K562 (cell line): ENCODE data around the gene ZNF285. TPM values are rescaled to one million over a fixed set of nuclear protein-coding genes. Genes with fewer than 3 reads are reported as not detected.

Experiments
- ATAC-seq: fragments of 200-7000 bp; cut with Tn5 transposase; 3 replicates; pipeline ENCODE4 v1.9.1; 2020; ENCODE audit warnings: moderate library complexity
- Bru-seq: library from RNA; stranded (reverse); fragments of 400-500 nt; gene quantifications from one replicate; lab custom pipeline; 2021; lab: Mats Ljungman, UMichigan
- BruChase-seq, 2 experiments: library from RNA; stranded (reverse); fragments of 400-500 nt; gene quantifications; one replicate each; lab custom pipeline; 2021; lab: Mats Ljungman, UMichigan
- BruUV-seq: library from RNA; stranded (reverse); fragments of 400-500 nt; replicated peaks from 2 replicates; lab custom pipeline; 2021; lab: Mats Ljungman, UMichigan
- CTCF ChIA-PET: fragments of 300-600 bp; formaldehyde crosslinking; extraction: SDS; loops from one replicate; lab custom pipeline; 2021; ENCODE audit warnings: low intra/inter-chr PET ratio; lab: Yijun Ruan, JAX
- POLR2A ChIA-PET: fragments of 300-600, 350-650 bp; sonication (Branson Sonifier 250); formaldehyde crosslinking; extraction: SDS; loops from one replicate; lab custom pipeline; 2021; ENCODE audit warnings: antibody characterized with exemption, inconsistent platforms; lab: Yijun Ruan, JAX
- DNase-seq, 4 experiments: peaks; one replicate each; pipeline versions ENCODE4 v3.0.0 to v3.0.0-alpha.2; 2011 to 2018; ENCODE audit warnings: low spot score in 3 of 4, mixed read lengths in 3 of 4; ENCODE audit errors: extremely low read depth in 1 of 4
- FAIRE-seq: peaks from 2 replicates; lab custom pipeline; 2011; peaks lifted over from hg19 to GRCh38; lab: Jason Lieb, UNC
- H2AFZ ChIP-seq: 2 replicates; pipeline ENCODE4 v1.6.0; 2011; ENCODE audit warnings: low read depth, low read length, control low read depth, inconsistent platforms
- H3K27ac ChIP-seq: fragments of 200-600 bp; 3 replicates; pipeline ENCODE4 v1.8.0; 2011; ENCODE audit warnings: low read depth, mild to moderate bottlenecking, control low read depth, inconsistent platforms, low read length, moderate library complexity, mixed read lengths; ENCODE audit errors: extremely low read depth
- H3K27me3 ChIP-seq, 2 experiments: fragments of 300-600 bp in 1 of 2; 2 replicates in 1 of 2; 3 replicates in 1 of 2; pipeline versions ENCODE4 v1.6.0 to v1.8.0; 2011; ENCODE audit warnings: inconsistent platforms in 2 of 2, low read length in 2 of 2, mild to moderate bottlenecking in 1 of 2, mixed read lengths in 1 of 2, moderate library complexity in 1 of 2; ENCODE audit not compliant: control insufficient read depth in 2 of 2, insufficient read depth in 2 of 2
- H3K36me3 ChIP-seq: fragments of 300-600 bp; 3 replicates; pipeline ENCODE4 v1.8.0; 2011; ENCODE audit warnings: mild to moderate bottlenecking, low read length, inconsistent platforms; ENCODE audit not compliant: control insufficient read depth, insufficient read depth
- H3K4me1 ChIP-seq, 2 experiments: fragments of 200-600 bp in 1 of 2; replicated peaks in 1 of 2; 2 replicates in 1 of 2; 3 replicates in 1 of 2; pipeline versions ENCODE4 v1.5.1 to v1.8.0; 2011; ENCODE audit warnings: inconsistent platforms in 2 of 2, low read length in 2 of 2, mild to moderate bottlenecking in 1 of 2, mixed read lengths in 1 of 2, moderate library complexity in 1 of 2; ENCODE audit not compliant: control insufficient read depth in 2 of 2, insufficient read depth in 2 of 2
- H3K4me2 ChIP-seq: 2 replicates; pipeline ENCODE4 v1.6.1; 2011; ENCODE audit warnings: low read length, control low read depth, inconsistent platforms, mixed read lengths; ENCODE audit not compliant: insufficient read depth
- H3K4me3 ChIP-seq: fragments of 200-600 bp; sonication (generic), shearing (Covaris generic); 2 replicates; pipeline ENCODE4 v1.5.1; 2016; ENCODE audit warnings: control low read depth, inconsistent platforms
- H3K79me2 ChIP-seq: fragments of 200-600 bp; 3 replicates; pipeline ENCODE4 v1.8.0; 2011; ENCODE audit warnings: low read length, inconsistent platforms; ENCODE audit not compliant: control insufficient read depth, insufficient read depth
- H3K9ac ChIP-seq, 2 experiments: 2 replicates each; pipeline versions ENCODE4 v1.6.0 to v1.6.1; 2011; ENCODE audit warnings: low read depth in 2 of 2, low read length in 2 of 2, control low read depth in 1 of 2, inconsistent platforms in 1 of 2, mild to moderate bottlenecking in 1 of 2, mixed read lengths in 1 of 2; ENCODE audit not compliant: insufficient read depth in 1 of 2
- H3K9me1 ChIP-seq: one replicate; pipeline ENCODE4 v1.6.0; 2011; ENCODE audit warnings: inconsistent platforms, mild to moderate bottlenecking, low read length, moderate library complexity; ENCODE audit not compliant: control insufficient read depth, insufficient read depth
- H3K9me3 ChIP-seq: replicated peaks from 2 replicates; pipeline ENCODE4 v1.5.1; 2011; ENCODE audit warnings: low read depth, low read length, inconsistent platforms; ENCODE audit not compliant: control insufficient read depth, insufficient read depth
- H4K20me1 ChIP-seq: replicated peaks from 2 replicates; pipeline ENCODE4 v1.6.1; 2011; ENCODE audit warnings: low read length, inconsistent platforms, mixed read lengths; ENCODE audit not compliant: control insufficient read depth, insufficient read depth
- CHD1 ChIP-seq: fragments of 200-600 bp; sonication (generic); IDR thresholded peaks from one replicate; pipeline ENCODE4 v1.6.1; 2012; ENCODE audit warnings: mild to moderate bottlenecking, moderate library complexity, low read length, inconsistent platforms
- CTBP1 ChIP-seq: fragments of 450-650 bp; IDR thresholded peaks from 2 replicates; pipeline ENCODE4 v1.6.1; 2016; ENCODE audit warnings: borderline replicate concordance
- ELF2 ChIP-seq: fragments of 250-450 bp; sonication (Bioruptor Pico); IDR thresholded peaks from 2 replicates; pipeline ENCODE4 v1.5.0; 2021; ENCODE audit warnings: mild to moderate bottlenecking
- ETV6 ChIP-seq, 3 experiments: fragments of 150-350 bp in 1 of 3; sonication (generic) in 1 of 3; formaldehyde crosslinking in 1 of 3; IDR thresholded peaks; 2 replicates each; pipeline versions ENCODE4 v1.6.1 to v1.8.0; 2014 to 2022; ENCODE audit warnings: borderline replicate concordance in 2 of 3, low read depth in 2 of 3, antibody characterized with exemption in 1 of 3, low read length in 1 of 3, mild to moderate bottlenecking in 1 of 3, missing genetic modification reagents in 1 of 3
- HIVEP1 ChIP-seq: fragments of 250-450 bp; sonication (Bioruptor Pico); IDR thresholded peaks from 2 replicates; pipeline ENCODE4 v1.4.0; 2020; ENCODE audit warnings: mild to moderate bottlenecking
- ILF3 ChIP-seq: fragments of 450-650 bp; IDR thresholded peaks from 2 replicates; pipeline ENCODE4 v1.6.1; 2018; ENCODE audit warnings: antibody characterized with exemption, mild to moderate bottlenecking, moderate library complexity, borderline replicate concordance
- IRF2 ChIP-seq: sonication (generic); formaldehyde crosslinking; IDR thresholded peaks from 2 replicates; pipeline ENCODE4 v1.8.1; 2022; ENCODE audit warnings: mild to moderate bottlenecking, missing genetic modification reagents
- LARP7 ChIP-seq: fragments of 450-650 bp; IDR thresholded peaks from 2 replicates; pipeline ENCODE4 v1.6.1; 2016
- MED1 ChIP-seq: sonication (generic); formaldehyde crosslinking; IDR thresholded peaks from 2 replicates; pipeline ENCODE4 v1.8.1; 2023; ENCODE audit warnings: missing genetic modification reagents, borderline replicate concordance
- MEIS2 ChIP-seq: fragments of 450-650 bp; IDR thresholded peaks from 2 replicates; pipeline ENCODE4 v1.6.1; 2014; ENCODE audit warnings: mild to moderate bottlenecking; ENCODE audit not compliant: partially characterized antibody
- NFE2L1 ChIP-seq: fragments of 450-650 bp; IDR thresholded peaks from 2 replicates; pipeline ENCODE4 v1.6.1; 2016; ENCODE audit warnings: missing genetic modification characterization, low read depth, mild to moderate bottlenecking, missing compliant biosample characterization, moderate library complexity, borderline replicate concordance
- NRF1 ChIP-seq, 2 experiments: fragments of 450-650 bp; IDR thresholded peaks in 1 of 2; conservative IDR thresholded peaks in 1 of 2; 2 replicates each; pipeline ENCODE4 v1.6.1; 2014; ENCODE audit warnings: mild to moderate bottlenecking in 2 of 2
- POLR3G ChIP-seq: IDR thresholded peaks from 2 replicates; pipeline ENCODE4 v1.6.1; 2011; ENCODE audit not compliant: insufficient read length, insufficient replicate concordance; ENCODE audit errors: extremely low read depth
- SP1 ChIP-seq: sonication (generic); formaldehyde crosslinking; IDR thresholded peaks from 2 replicates; pipeline ENCODE4 v1.8.1; 2022; ENCODE audit warnings: mild to moderate bottlenecking, missing genetic modification reagents
- TSC22D4 ChIP-seq: fragments of 450-650 bp; IDR thresholded peaks from 2 replicates; pipeline ENCODE4 v1.6.1; 2016; ENCODE audit warnings: missing genetic modification characterization, missing biosample characterization, control low read depth
- ZNF143 ChIP-seq: sonication (generic); formaldehyde crosslinking; IDR thresholded peaks from 2 replicates; pipeline ENCODE4 v1.9.0; 2022; ENCODE audit warnings: mild to moderate bottlenecking, missing genetic modification reagents
- ZNF217 ChIP-seq: sonication (generic); formaldehyde crosslinking; IDR thresholded peaks from 2 replicates; pipeline ENCODE4 v1.8.0; 2022; ENCODE audit warnings: mild to moderate bottlenecking, missing genetic modification reagents
- ZNF766 ChIP-seq: fragments of 200-800 bp; sonication (Bioruptor generic); conservative IDR thresholded peaks from 2 replicates; pipeline ENCODE4 v1.6.1; 2016; ENCODE audit warnings: missing genetic modification characterization, missing compliant biosample characterization
- WGBS: fragments of 100-300 bp; shearing (Covaris generic); methylation state at CpG from one replicate; pipeline ENCODE4 v1.1.6; 2016; ENCODE audit warnings: low coverage, mixed read lengths; ENCODE audit not compliant: insufficient coverage; ENCODE audit errors: missing lambda C conversion rate; 5-methylcytosine and 5-hydroxymethylcytosine counted together
- in situ Hi-C: fragments of 300-500 bp; cut with MboI; formaldehyde crosslinking; loops from 4 replicates; pipeline ENCODE4 v1.15.0; 2018; ENCODE audit warnings: inconsistent platforms, mixed read lengths
- intact Hi-C: fragments of 100-400 bp; cut with micrococcal nuclease; formaldehyde crosslinking; loops from 2 replicates; pipeline ENCODE4 v1.14.2; 2022
- long read RNA-seq, 3 experiments: library from polyadenylated mRNA in 2 of 3; library from RNA in 1 of 3; unstranded in 2 of 3; stranded (forward) in 1 of 3; transcript quantifications; one replicate each; pipeline ENCODE4 v2.0.0, GENCODE V29; 2019 to 2022
- polyA minus RNA-seq, 3 experiments: library from RNA; depleted of rRNA, polyadenylated mRNA; stranded (reverse); fragments of >200 nt; gene quantifications; 2 replicates each; pipeline ENCODE4 v1.2.3, GENCODE V29; 2011
- polyA plus RNA-seq, 8 experiments: library from polyadenylated mRNA; depleted of rRNA in 4 of 8; stranded (reverse) in 5 of 8; unstranded in 3 of 8; fragments of >200 nt; fragmentation: Nextera tagmentation in 2 of 8; fragmentation: Illumina TruSeq in 1 of 8; extraction: Ambion mirVana in 2 of 8; extraction: Trizol in 1 of 8; gene quantifications; 2 replicates each; pipeline versions ENCODE4 v1.2.1 to v1.2.3, GENCODE V29; 2011 to 2014; ENCODE audit warnings: inconsistent platforms in 1 of 8, missing spikeins in 1 of 8
- total RNA-seq, 7 experiments: library from RNA; depleted of rRNA in 6 of 7; stranded (reverse); fragments of >200 nt in 6 of 7; fragmentation: Illumina TruSeq in 2 of 7; extraction: Trizol in 2 of 7; gene quantifications; 2 replicates each; pipeline versions ENCODE4 v1.2.1 to v1.2.3, GENCODE V29; 2011 to 2021; ENCODE audit warnings: low replicate concordance in 1 of 7

Gene ZNF285
- 0.67 and 3.1 TPM in 2 replicates for total RNA-seq (2011; cell fraction: chromatin; rRNA removed; ENCODE audit: low replicate concordance)
- total RNA-seq (2011; cell fraction: nucleolus; rRNA removed): 0.33 and 0.66 TPM in 2 replicates
- 1.5 and 1.9 TPM in 2 replicates for total RNA-seq (2011; cell fraction: nucleoplasm; rRNA removed)
- 0.33 and 0.50 TPM in 2 replicates for total RNA-seq (2014; rRNA removed)
- total RNA-seq (2014; rRNA removed; fragmentation: Illumina TruSeq; extraction: Trizol): 0.73 and 1.1 TPM in 2 replicates
- total RNA-seq (2015; rRNA removed; fragmentation: Illumina TruSeq; extraction: Trizol): 0.53 and 0.76 TPM in 2 replicates
- 0.65 and 1.1 TPM in 2 replicates for total RNA-seq (2021)
- 0.36 TPM in 1 of 2 replicates, not detected in the other for polyA plus RNA-seq (2011; rRNA removed)
- not detected in 2 replicates for polyA plus RNA-seq (2011; cell fraction: cytosol; rRNA removed)
- polyA plus RNA-seq (2011; cell fraction: nucleus; rRNA removed): 0.38 TPM in 1 of 2 replicates, not detected in the other
- polyA plus RNA-seq (2012): 0.42 and 0.69 TPM in 2 replicates
- 0.18 and 0.42 TPM in 2 replicates for polyA plus RNA-seq (2014; fragmentation: Illumina TruSeq; extraction: Trizol)
- under 1 TPM; 0.14 to 0.67 TPM for polyA plus RNA-seq (2014; fragmentation: Nextera tagmentation; extraction: Ambion mirVana)
- polyA plus RNA-seq (2014; rRNA removed): 0.20 and 0.38 TPM in 2 replicates
- 0.42 TPM in 1 of 2 replicates, not detected in the other for polyA minus RNA-seq (2011; rRNA and poly(A)+ RNA removed)
- not detected in 2 replicates for polyA minus RNA-seq (2011; cell fraction: cytosol; rRNA and poly(A)+ RNA removed)
- 0.67 TPM in 1 of 2 replicates, not detected in the other for polyA minus RNA-seq (2011; cell fraction: nucleus; rRNA and poly(A)+ RNA removed)
- Bru-seq, nascent RNA: percentile 22 among the genes with signal in this experiment
- BruChase-seq, experiment 1, labeled RNA remaining after a 2-hour chase: percentile 37 among the genes with signal in this experiment
- BruChase-seq, experiment 2, labeled RNA remaining after a 6-hour chase: percentile 38 among the genes with signal in this experiment
- long read RNA-seq, experiment 1, partial matches to known transcripts: 0 of 1 reads
- long read RNA-seq, experiment 1, other reads (novel, unspliced or antisense): 0 of 1 reads
- long read RNA-seq, experiment 2: 0 reads
- long read RNA-seq, experiment 3: 0 reads

DNA sequence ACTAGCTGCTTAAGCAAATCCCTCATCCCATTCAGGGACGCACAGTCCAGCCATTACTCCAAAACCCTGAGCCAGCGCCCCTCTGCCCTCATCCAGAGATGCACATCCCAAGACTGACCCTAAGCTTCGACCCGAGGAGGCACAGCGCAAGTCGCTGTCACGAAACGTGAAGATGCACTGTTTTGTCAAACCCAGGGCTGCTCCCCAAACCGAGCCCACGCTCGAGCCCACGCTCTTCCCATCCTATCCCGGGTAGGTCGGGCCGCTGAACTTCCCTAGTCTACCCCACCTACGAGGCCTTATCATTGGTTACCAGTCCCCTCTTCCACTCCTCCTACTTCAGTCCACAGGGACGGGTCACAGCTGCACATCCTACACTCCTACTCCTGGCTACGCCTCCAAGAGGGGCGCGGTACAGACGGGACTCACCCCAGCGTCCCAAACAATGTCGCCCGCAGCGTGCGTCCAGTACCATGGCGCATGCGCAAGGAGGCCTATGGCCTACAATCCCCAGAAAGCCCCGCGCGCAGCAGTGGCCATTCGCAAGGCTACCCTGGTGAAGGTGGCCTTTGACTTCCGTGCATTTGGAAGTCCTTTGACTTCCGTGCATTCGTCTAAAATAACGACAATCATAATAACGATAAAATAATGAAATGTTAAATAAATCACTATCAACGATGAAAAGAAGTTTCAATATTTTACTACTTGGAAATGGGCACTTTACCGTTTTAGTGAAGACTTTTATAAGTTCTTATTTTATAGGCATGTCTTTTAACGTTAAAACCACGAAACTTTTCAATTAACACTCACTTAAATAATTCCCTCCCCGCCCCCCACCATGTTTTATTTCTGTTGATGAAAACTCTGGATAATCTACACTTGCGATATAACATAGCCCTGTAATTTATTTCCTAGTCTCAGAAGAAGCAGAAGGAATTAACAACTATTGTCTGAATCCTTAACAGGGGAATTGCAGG lies at the start of gene ZNF285:
TSS of gene ZNF285 (minus strand) at position 470 of the 977 bp plus-strand sequence. CDS start 4,395 bp downstream, outside the sequence.
- in situ Hi-C loops (no loop called here), intact Hi-C loops (no loop called here)
- Histone ChIP-seq H3K27ac (no peak within 1 kb of the TSS), H2AFZ (peak within 1 kb of the TSS; percentile 90), H3K4me3 (peak within 1 kb of the TSS; percentile 37), H3K4me1 (peaks cover 0 to 5% of the 10 kb centered on the region in 2 experiments; a peak in 1 of 5 replicates), H3K79me2 (no peaks in the 10 kb centered on the region), H4K20me1 (no peaks in the 10 kb centered on the region), H3K9ac (no peak within 1 kb of the TSS; a peak in 1 of 4 replicates), H3K9me3 (no peaks in the 10 kb centered on the region), H3K9me1 (no peaks in the 10 kb centered on the region), H3K36me3 (no peaks in the 10 kb centered on the region), H3K4me2 (peak within 1 kb of the TSS; percentile 82), H3K27me3 (no peaks in the 10 kb centered on the region)
- ChIA-PET CTCF (no interaction called here), POLR2A (no interaction called here)
- BruUV-seq: no TSS peak
- peak; percentile 29 for FAIRE-seq
- ATAC-seq: peak; percentile 100
- WGBS: 4% methylated on average over 39 of the region's 43 CpGs
- peak; percentile 87 to 91 (median 87) for DNase-seq
- TF ChIP-seq MED1 (CRISPR knock-in tag) (no peak), SP1 (no peak), CTBP1 (peak; percentile 34; the same call in 1 of the 2 replicates), ZNF217 (no peak), LARP7 (no peak), CHD1 (no peak), ELF2 (no peak), POLR3G (no peak), IRF2 (CRISPR knock-in tag) (no peak), HIVEP1 (CRISPR knock-in tag) (no peak), NRF1 (conservative IDR thresholded peaks at IDR 0.05 in 1 of 2, IDR thresholded peaks at IDR 0.05 in 1 of 2) (peak; percentile 95 to 96), NFE2L1 (tag) (no peak), ILF3 (no peak), ZNF766 (CRISPR knock-in tag) (no peak), ZNF143 (peak; percentile 66; the same call in 1 of the 2 replicates), ETV6 (IDR thresholded peaks at IDR 0.05; ENCODE audit: borderline replicate concordance in 1 of 2, low read depth in 2 of 2, low read length in 1 of 2) (no peak), ETV6 (CRISPR knock-in tag; IDR thresholded peaks at IDR 0.05; ENCODE audit: borderline replicate concordance) (no peak), TSC22D4 (tag) (no peak), MEIS2 (peak; percentile 66)
